Measurements from ENCODE around the gene ZNF628.

ZNF628 gene

GRCh38 chr19:55487924-55488687 is 11.7 kb downstream of the ZNF628 start, which contains the start of gene SSC5D:
SSC5D (plus strand) TSS chr19:55488436; CDS start chr19:55488590, 154 bp downstream.
- no peak within 1 kb of the TSS for H3K4me3 ChIP-seq (ENCODE audit: low read length)
- H3K9me3 ChIP-seq (ENCODE audit: control insufficient read depth, insufficient read depth, low read length) = no peaks in the 10 kb centered on the region
- H3K4me2 ChIP-seq (ENCODE audit: low read length) = no peak within 1 kb of the TSS
- H3K79me2 ChIP-seq (ENCODE audit: control insufficient read depth, low read length) = peaks cover 5% of the 10 kb centered on the region
- H3K27ac ChIP-seq (ENCODE audit: low read depth, low read length) = no peak within 1 kb of the TSS
- H4K20me1 ChIP-seq (ENCODE audit: control insufficient read depth, insufficient read depth, low read depth, low read length) = no peaks in the 10 kb centered on the region
- no peaks in the 10 kb centered on the region for H3K27me3 ChIP-seq (ENCODE audit: control insufficient read depth, low read length)
- TF ChIP-seq, protein P1, sequence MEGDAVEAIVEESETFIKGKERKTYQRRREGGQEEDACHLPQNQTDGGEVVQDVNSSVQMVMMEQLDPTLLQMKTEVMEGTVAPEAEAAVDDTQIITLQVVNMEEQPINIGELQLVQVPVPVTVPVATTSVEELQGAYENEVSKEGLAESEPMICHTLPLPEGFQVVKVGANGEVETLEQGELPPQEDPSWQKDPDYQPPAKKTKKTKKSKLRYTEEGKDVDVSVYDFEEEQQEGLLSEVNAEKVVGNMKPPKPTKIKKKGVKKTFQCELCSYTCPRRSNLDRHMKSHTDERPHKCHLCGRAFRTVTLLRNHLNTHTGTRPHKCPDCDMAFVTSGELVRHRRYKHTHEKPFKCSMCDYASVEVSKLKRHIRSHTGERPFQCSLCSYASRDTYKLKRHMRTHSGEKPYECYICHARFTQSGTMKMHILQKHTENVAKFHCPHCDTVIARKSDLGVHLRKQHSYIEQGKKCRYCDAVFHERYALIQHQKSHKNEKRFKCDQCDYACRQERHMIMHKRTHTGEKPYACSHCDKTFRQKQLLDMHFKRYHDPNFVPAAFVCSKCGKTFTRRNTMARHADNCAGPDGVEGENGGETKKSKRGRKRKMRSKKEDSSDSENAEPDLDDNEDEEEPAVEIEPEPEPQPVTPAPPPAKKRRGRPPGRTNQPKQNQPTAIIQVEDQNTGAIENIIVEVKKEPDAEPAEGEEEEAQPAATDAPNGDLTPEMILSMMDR (IDR thresholded peaks at IDR 0.05; ENCODE audit: low read depth, low read length, poor library complexity, severe bottlenecking) = no peak
- no peak for TF ChIP-seq EZH2phosphoT487 (IDR thresholded peaks at IDR 0.05; ENCODE audit: borderline replicate concordance, low read length)
- peaks cover 5% of the 10 kb centered on the region for H3K36me3 ChIP-seq (ENCODE audit: control insufficient read depth, low read length)
- H3K9me2 ChIP-seq (replicated peaks; ENCODE audit: control insufficient read depth, low read length) = no peaks in the 10 kb centered on the region
- H3K4me1 ChIP-seq (ENCODE audit: control insufficient read depth, low read length) = peaks cover 18% of the 10 kb centered on the region
- H3F3A ChIP-seq (ENCODE audit: control insufficient read depth, insufficient read depth) = no peaks in the 10 kb centered on the region; the same call in 1 of the 2 replicates

DNA sequence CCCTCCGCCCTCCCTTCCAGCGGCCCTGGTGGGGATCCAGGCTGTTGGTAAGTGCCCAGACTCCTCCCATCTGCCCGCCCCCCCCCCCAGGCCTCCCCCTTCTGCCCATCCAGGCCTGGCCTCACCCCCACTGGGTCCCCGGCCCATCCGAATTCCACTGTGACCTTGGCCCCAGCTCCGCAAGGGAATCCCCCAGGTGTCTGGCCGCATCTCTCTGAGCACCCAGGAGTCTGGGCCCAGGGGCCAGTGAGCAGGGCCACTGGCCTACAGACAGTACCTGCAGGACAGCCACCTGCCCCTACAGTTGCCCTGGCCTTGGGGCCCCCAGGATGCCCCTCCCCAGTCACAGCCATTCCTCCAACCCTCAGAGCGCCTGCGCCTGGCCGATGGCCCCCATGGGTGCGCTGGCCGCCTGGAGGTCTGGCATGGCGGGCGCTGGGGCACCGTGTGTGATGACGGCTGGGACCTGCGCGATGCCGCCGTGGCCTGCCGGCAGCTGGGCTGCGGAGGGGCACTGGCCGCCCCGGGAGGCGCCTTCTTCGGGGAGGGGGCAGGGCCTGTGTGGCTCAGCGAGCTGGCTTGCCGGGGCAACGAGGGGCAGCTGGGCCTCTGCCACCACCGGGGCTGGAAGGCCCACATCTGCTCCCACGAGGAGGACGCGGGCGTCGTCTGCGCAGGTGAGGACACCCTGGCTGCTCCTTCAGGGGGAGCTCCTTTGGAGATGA is 12.7 kb downstream of the ZNF628 start:
- Histone ChIP-seq H3K4me3 (ENCODE audit: low read length) (no peak overlapping the region), H3K36me3 (ENCODE audit: control insufficient read depth, low read length) (no peaks in the 10 kb centered on the region), H3K4me1 (ENCODE audit: control insufficient read depth, low read length) (peaks cover 13% of the 10 kb centered on the region), H3K27me3 (ENCODE audit: control insufficient read depth, low read length) (no peaks in the 10 kb centered on the region), H3K4me2 (ENCODE audit: low read length) (no peak overlapping the region), H3K27ac (ENCODE audit: low read depth, low read length) (no peak overlapping the region), H3K9me2 (replicated peaks; ENCODE audit: control insufficient read depth, low read length) (no peaks in the 10 kb centered on the region), H3F3A (ENCODE audit: control insufficient read depth, insufficient read depth) (no peaks in the 10 kb centered on the region; the same call in 1 of the 2 replicates), H4K20me1 (ENCODE audit: control insufficient read depth, insufficient read depth, low read depth, low read length) (no peaks in the 10 kb centered on the region), H3K79me2 (ENCODE audit: control insufficient read depth, low read length) (peaks cover 5% of the 10 kb centered on the region), H3K9me3 (ENCODE audit: control insufficient read depth, insufficient read depth, low read length) (no peaks in the 10 kb centered on the region)
- TF ChIP-seq EZH2phosphoT487 (IDR thresholded peaks at IDR 0.05; ENCODE audit: borderline replicate concordance, low read length) = no peak

DNA sequence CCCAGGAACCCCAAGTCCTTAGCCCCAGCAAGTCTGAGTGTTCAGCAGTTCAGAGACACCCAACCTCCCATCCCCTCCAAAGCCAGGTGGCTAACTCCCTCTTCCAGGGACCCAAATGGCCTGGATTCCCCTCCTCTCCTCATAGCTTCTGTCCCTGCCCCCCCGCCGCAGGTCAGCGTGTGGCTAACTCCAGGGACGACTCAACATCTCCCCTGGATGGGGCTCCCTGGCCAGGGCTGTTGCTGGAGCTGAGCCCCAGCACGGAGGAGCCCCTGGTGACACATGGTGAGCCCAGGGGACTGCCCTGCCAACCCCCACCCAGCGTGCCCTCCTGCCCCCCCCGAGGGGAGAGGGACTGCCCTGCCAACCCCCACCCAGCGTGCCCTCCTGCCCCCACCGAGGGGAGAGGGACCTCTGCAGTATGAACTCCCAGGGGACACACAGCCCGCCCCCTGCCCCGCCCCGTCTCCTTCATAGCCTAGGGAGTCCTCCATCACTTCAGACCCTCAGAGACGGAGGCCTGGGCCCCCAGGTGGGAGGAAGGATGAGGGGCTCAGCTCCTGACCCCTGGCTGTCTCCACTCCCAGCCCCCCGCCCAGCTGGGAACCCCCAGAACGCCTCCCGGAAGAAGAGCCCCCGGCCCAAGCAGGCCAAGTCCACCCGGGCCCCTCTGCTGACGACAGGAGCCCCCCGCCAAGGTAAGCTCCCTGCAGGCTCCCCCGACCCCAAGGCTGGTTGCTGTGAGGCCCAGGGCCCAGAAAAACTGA is 13.5 kb downstream of the ZNF628 start:
- Histone ChIP-seq H3K4me2 (ENCODE audit: low read length) (no peak overlapping the region), H3K27ac (ENCODE audit: low read depth, low read length) (no peak overlapping the region), H3F3A (ENCODE audit: control insufficient read depth, insufficient read depth) (no peaks in the 10 kb centered on the region; the same call in 1 of the 2 replicates), H3K4me1 (ENCODE audit: control insufficient read depth, low read length) (peaks cover 6% of the 10 kb centered on the region), H3K9me2 (replicated peaks; ENCODE audit: control insufficient read depth, low read length) (no peaks in the 10 kb centered on the region), H4K20me1 (ENCODE audit: control insufficient read depth, insufficient read depth, low read depth, low read length) (no peaks in the 10 kb centered on the region), H3K4me3 (ENCODE audit: low read length) (no peak overlapping the region), H3K27me3 (ENCODE audit: control insufficient read depth, low read length) (no peaks in the 10 kb centered on the region), H3K36me3 (ENCODE audit: control insufficient read depth, low read length) (no peaks in the 10 kb centered on the region), H3K9me3 (ENCODE audit: control insufficient read depth, insufficient read depth, low read length) (no peaks in the 10 kb centered on the region), H3K79me2 (ENCODE audit: control insufficient read depth, low read length) (peaks cover 5% of the 10 kb centered on the region)
- no peak for TF ChIP-seq EZH2phosphoT487 (IDR thresholded peaks at IDR 0.05; ENCODE audit: borderline replicate concordance, low read length)
- TF ChIP-seq, protein P1 (IDR thresholded peaks at IDR 0.05; ENCODE audit: low read depth, low read length, poor library complexity, severe bottlenecking) = no peak

Data from DOHH2 (cell line).